Measurements from ENCODE around the gene UBR3.

DNA sequence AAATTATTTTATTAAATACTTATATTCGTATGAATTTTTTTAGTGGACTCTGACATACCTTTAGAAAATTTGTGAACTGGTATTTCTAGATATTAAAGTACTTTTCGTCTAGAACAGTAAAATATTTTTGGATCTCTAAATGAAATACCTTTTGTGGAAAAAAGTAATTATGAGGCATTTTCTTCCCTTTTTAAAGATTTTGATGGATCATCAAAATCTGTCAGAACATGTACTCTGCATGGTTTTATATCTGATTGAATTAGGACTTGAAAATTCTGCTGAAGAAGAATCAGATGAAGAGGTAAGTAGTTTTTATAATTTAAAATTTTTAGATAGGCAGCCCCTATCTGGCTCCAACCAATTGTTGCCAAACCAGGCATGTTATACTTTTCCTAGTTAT, 118.8 kb downstream of the UBR3 start:
- TF ChIP-seq, protein P1, sequence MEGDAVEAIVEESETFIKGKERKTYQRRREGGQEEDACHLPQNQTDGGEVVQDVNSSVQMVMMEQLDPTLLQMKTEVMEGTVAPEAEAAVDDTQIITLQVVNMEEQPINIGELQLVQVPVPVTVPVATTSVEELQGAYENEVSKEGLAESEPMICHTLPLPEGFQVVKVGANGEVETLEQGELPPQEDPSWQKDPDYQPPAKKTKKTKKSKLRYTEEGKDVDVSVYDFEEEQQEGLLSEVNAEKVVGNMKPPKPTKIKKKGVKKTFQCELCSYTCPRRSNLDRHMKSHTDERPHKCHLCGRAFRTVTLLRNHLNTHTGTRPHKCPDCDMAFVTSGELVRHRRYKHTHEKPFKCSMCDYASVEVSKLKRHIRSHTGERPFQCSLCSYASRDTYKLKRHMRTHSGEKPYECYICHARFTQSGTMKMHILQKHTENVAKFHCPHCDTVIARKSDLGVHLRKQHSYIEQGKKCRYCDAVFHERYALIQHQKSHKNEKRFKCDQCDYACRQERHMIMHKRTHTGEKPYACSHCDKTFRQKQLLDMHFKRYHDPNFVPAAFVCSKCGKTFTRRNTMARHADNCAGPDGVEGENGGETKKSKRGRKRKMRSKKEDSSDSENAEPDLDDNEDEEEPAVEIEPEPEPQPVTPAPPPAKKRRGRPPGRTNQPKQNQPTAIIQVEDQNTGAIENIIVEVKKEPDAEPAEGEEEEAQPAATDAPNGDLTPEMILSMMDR (IDR thresholded peaks at IDR 0.05; ENCODE audit: low read depth, low read length) = no peak
- TF ChIP-seq EZH2phosphoT487 (IDR thresholded peaks at IDR 0.05; ENCODE audit: low read depth) = no peak

Measured in OCI-LY3 (cell line).